Breast epithelium (tissue), 3 donors: ENCODE results near the gene TXLNG.

Source experiments
- CTCF ChIP-seq, 3 donors: fragments of 450-650 bp; IDR thresholded peaks; one replicate each; pipeline ENCODE4 v1.5.1; 2016 to 2017; ENCODE audit warnings: antibody characterized with exemption in 3 of 3, mild to moderate bottlenecking in 3 of 3, moderate library complexity in 3 of 3
- POLR2A ChIP-seq: fragments of 450-650 bp; IDR thresholded peaks from one replicate; pipeline ENCODE4 v1.6.1; 2016; ENCODE audit warnings: antibody characterized with exemption, mild to moderate bottlenecking, moderate library complexity
- POLR2AphosphoS5 ChIP-seq, 3 donors: sonication (generic); formaldehyde crosslinking; IDR thresholded peaks; one replicate each; pipeline ENCODE4 v1.6.1; 2017; ENCODE audit warnings: antibody characterized with exemption in 3 of 3

GRCh38 chrX:16836371-16836770 lies 50.1 kb downstream of the TXLNG start:
- no peak for TF ChIP-seq CTCF (IDR thresholded peaks at IDR 0.05)
- TF ChIP-seq POLR2A, result no peak
- TF ChIP-seq POLR2AphosphoS5 (IDR thresholded peaks at IDR 0.05), result no peak
